Hepatic stellate cell (primary cell): ENCODE measurements around the gene DEAF1.
"Not testable (repeated sequence)": the region's sequence is repeated elsewhere in the genome, so short reads cannot be mapped to it uniquely, and the experiment has no call there.

Source experiments
- DNase-seq: peaks from one replicate; pipeline ENCODE4 v3.0.0; 2011; ENCODE audit warnings: low spot score

Gene DEAF1

GRCh38 chr11:694563-695287, at the start of gene DEAF1:
TSS of gene DEAF1 (minus strand) at chr11:695222. CDS start at chr11:695047, 175 bp downstream.
- peak; percentile 85 for DNase-seq

DNA sequence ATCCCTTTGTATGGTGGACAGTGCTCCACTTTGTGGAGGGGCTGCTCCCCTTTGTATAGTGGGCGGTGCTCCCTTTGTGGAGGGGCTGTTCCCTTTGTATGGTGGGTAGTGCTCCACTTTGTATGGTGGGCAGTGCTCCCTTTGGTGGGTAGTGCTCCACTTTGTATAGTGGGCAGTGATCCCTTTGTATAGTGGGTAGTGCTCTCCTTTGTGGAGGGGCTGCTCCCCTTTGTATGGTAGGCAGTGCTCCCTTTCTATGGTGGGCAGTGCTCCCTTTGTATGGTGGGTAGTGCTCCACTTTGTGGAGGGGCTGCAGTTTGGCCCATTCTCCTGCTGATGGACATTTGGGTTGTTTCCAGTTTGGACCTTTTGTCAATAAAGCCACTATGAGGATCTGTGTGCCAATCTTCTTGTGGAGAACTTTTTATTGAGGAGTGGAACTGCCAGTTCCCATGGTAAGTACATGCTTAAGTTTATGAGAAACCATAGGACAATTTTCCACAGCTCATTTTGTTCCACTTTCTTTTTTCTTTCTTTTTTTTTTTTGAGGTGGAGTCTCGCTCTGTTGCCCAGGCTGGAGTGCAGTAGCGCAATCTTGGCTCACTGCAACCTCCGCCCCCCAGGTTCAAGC, 47.7 kb upstream of the DEAF1 start:
- DNase-seq, result no peak

DNA sequence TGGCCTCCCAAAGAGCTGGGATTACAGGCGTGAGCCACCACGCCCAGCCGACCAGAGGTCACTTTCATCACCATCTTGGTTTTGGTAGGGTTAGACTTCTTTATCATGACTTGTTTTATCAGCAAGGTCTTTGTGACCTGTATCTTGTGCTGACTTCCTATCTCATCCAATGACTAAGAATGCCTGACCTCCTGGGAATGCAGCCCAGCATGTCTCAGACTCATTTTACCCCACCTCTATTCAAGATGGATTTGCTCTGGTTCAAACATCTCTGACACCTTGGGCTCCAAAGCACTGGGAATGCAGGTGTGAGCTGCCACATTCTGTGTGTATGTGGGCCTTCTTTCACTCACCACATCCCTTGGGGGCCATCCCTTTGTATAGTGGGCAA, 47.1 kb upstream of the DEAF1 start:
- DNase-seq, result no peak

GRCh38 chr11:737899-738298, 42.9 kb upstream of the DEAF1 start:
- DNase-seq, result not testable (repeated sequence)

DNA sequence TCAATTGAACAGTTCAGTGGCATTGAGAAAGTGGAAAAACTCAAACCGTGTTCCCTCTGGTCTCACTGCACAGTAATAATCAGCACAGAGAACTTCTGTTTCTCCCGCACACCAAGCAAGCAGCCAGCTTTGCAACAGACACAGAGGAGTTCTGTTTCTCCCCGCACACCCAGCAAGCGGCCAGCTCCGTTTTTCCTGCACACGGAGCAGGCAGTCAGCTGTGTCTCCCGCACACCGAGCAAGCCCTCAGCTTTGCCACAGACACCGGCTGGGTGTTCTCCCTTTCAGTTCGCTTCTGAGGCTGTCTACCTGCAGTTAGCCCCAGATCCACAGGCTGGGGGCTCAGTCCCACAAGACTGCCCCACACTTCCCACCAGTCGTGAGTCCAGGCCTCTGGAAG, 42.3 kb upstream of the DEAF1 start:
- no peak for DNase-seq

- DNase-seq, result not testable (repeated sequence)
Measured at GRCh38 chr11:734541-734940, 39.5 kb upstream of the DEAF1 start.

DNA sequence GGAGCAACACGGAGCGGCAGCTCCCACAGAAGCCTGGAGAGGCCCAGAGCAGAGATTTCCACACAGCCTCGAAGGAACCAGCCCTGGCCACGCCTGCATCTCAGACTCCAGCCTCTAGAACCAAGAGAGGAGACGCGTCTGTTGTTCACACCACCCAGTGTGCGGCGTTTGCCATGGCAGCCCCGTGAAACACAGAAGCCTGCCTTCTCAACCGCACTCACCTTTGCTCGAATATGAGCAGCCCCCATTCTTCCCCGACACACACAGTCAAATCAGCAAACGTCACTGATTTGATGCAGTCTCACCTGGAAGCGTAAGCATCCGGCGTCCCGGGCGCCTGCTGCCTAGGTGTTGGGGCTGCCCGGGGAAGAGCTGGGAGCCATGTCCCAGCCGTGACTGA, 38.0 kb upstream of the DEAF1 start:
- no peak for DNase-seq

- no peak for DNase-seq
Measured at GRCh38 chr11:729492-730074, 34.6 kb upstream of the DEAF1 start.

GRCh38 chr11:728901-729491, 34.0 kb upstream of the DEAF1 start:
- DNase-seq, result no peak

DNA sequence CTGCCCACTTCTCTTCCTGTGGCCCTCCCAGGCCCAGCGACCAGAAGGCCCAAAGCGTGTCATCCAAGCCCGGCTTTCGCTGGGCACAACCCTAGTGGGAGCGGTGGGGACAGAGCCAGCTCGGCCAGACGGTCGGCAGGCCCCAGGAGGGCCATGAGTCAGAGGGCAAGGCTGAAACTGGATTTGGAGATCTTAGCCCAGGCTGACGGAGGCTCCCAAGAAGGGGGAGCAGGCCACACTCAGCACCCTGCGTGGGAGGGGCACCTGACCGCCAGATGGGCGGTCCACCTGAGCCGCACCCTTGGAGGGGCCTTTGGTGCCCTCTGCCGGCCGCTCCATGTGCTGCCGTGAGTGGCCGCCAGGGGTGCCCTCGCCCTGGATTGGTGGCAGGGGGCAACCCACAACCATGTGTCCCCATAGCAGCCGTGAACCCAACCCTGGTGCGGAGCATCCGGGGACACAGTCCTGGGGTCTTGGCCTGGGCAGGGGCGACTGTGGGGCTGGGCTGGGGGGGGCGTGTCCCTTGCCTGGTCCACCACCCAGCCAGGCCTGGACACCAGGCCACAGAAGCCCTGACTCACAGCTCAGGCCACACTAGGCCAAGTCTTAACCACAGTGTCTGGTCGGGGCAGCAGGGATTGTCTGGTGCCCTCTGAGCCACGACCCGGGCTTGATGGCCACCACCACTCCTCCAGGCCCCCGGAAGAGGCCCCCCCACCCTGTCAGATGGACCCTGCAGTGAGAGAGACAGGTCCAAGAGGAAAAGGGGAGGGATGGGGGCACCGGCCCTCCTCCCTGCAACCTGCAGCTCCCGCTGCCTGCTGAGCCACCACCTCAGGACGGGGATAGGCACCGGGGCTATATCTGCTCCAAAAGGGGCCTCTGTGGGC, 33.1 kb upstream of the DEAF1 start:
- peak; percentile 98 for DNase-seq

- DNase-seq, result no peak
Measured at GRCh38 chr11:727281-727701, 32.3 kb upstream of the DEAF1 start.

GRCh38 chr11:726278-727220, 31.5 kb upstream of the DEAF1 start:
- DNase-seq, result no peak

GRCh38 chr11:725624-726202, 30.7 kb upstream of the DEAF1 start:
- no peak for DNase-seq

DNA sequence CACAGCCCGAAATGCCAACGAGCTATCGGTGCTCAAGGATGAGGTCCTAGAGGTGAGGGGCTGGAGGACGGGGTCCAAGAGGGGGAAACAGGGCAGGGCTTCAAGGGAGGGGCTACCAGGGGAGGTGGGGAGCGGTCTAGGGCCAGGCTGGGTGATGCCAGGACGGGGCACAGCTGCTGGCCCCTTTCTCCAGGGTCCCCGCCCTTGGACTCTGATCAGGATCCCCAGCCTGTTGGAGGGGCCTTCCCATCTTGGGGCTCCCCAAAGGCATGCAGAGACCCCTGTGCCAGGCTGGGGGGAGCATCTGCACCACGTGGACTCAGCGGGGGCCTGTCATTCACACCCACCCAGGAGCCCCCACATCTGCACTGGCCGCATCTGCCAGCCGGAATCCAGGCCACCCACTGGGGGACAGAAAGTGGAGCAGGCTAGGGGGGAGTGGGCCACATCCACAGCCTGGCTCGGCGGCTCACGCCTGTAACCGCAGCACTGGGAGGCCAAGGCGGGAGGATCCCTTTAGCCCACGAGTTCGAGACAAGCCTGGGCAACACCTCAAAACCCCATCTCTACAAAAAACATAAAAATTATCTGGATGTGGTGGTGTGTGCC, 29.9 kb upstream of the DEAF1 start:
- no peak for DNase-seq

GRCh38 chr11:724049-724777, 29.2 kb upstream of the DEAF1 start:
- DNase-seq, result no peak

DNA sequence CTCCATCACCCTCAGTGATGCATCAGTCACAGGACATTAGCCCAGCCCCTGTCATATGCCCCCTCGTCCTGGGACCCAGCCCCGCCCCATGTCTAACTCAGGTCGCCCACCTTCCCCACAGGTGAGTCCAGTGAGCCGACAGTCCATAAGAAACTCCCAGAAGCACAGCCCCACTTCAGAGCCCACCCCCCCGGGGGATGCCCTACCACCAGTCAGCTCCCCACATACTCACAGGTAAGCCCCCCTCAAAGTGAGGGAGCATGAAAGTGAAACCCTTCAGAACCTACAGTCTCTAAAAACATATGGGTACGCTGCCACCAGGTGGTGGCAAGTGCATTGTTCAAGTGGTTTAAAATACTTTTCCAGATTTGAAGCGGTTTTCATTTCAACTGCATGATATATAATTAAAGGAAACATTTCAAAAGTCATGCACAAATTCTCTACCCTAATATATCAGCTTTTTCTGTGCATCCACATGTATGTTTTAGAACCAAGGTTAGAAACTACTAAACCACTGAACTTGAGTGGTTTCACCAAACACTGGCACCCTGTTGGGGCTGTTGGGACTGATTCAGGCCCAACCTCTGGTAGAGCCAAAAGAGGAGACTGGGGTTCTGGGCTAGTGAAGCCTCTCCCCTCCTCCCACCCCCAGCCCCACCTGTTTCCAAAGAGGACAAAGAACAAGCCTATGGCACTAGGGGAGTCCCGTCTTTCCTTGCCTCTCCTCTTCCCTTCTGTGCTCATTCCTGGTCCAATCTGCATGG, 28.3 kb upstream of the DEAF1 start:
- DNase-seq, result peak; percentile 68

DNA sequence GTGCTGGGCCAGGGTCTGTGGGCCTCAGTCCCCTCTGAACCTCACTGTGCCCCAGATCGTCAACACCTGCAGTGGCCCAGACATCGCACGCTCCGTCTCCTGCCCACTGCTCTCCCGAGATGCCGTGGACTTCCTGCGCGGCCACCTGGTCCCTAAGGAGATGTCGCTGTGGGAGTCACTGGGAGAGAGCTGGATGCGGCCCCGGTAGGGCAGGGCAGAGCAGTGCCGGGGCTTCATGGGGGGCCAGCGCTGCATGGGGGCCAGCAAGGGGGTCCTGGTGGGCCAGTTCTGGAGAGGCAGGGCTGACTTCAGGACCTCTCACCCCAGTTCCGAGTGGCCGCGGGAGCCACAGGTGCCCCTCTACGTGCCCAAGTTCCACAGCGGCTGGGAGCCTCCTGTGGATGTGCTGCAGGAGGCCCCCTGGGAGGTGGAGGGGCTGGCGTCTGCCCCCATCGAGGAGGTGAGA, 27.4 kb upstream of the DEAF1 start:
- DNase-seq, result no peak

GRCh38 chr11:721741-722345, 26.8 kb upstream of the DEAF1 start:
- no peak for DNase-seq
